HepG2 (cell line): ENCODE data around the gene ADAM8. TPM values are rescaled to one million over a fixed set of nuclear protein-coding genes. Genes with fewer than 3 reads are reported as not detected.

Experiments used
- ATAC-seq: fragments of 200-7000 bp; cut with Tn5 transposase; 3 replicates; pipeline ENCODE4 v1.9.1; 2020; ENCODE audit warnings: mild to moderate bottlenecking, moderate library complexity
- BruUV-seq: library from RNA; stranded (reverse); fragments of 400-500 nt; replicated peaks from 2 replicates; lab custom pipeline; 2021; lab: Mats Ljungman, UMichigan
- CTCF ChIA-PET: fragments of 300-600 bp; formaldehyde crosslinking; extraction: SDS; loops from one replicate; lab custom pipeline; 2021; ENCODE audit warnings: low total read pairs, inconsistent platforms, low intra/inter-chr PET ratio; lab: Yijun Ruan, JAX
- POLR2A ChIA-PET: fragments of 350-600 bp; sonication (Branson Sonifier 250); formaldehyde crosslinking; loops from one replicate; lab custom pipeline; 2020; ENCODE audit warnings: antibody characterized with exemption, inconsistent platforms; lab: Yijun Ruan, JAX
- DNase-seq: peaks from one replicate; pipeline ENCODE4 v3.0.0-alpha.2; 2015; ENCODE audit warnings: low spot score
- FAIRE-seq: peaks from 3 replicates; lab custom pipeline; 2011; peaks lifted over from hg19 to GRCh38; lab: Jason Lieb, UNC
- H2AFZ ChIP-seq: one replicate; pipeline ENCODE4 v1.6.1; 2011; ENCODE audit warnings: low read length, inconsistent platforms
- H3K27ac ChIP-seq: fragments of 300-600 bp; 3 replicates; pipeline ENCODE4 v1.8.0; 2011; ENCODE audit warnings: mixed run types, mild to moderate bottlenecking, mixed read lengths, low read length, inconsistent platforms; ENCODE audit not compliant: insufficient read depth; ENCODE audit errors: extremely low read length
- H3K27me3 ChIP-seq, 2 experiments: fragments of 200-600 bp in 1 of 2; 2 replicates in 1 of 2; 3 replicates in 1 of 2; pipeline versions ENCODE4 v1.6.0 to v1.8.0; 2011; ENCODE audit warnings: low read length in 2 of 2, mild to moderate bottlenecking in 2 of 2, moderate library complexity in 2 of 2, inconsistent platforms in 1 of 2; ENCODE audit not compliant: insufficient read depth in 2 of 2, control insufficient read depth in 1 of 2
- H3K36me3 ChIP-seq, 2 experiments: fragments of 200-600 bp in 1 of 2; replicated peaks in 1 of 2; 2 replicates in 1 of 2; 3 replicates in 1 of 2; pipeline versions ENCODE4 v1.5.1 to v1.8.0; 2011; ENCODE audit warnings: low read length in 2 of 2, inconsistent platforms in 1 of 2; ENCODE audit not compliant: insufficient read depth in 2 of 2, control insufficient read depth in 1 of 2
- H3K4me1 ChIP-seq: 2 replicates; pipeline ENCODE4 v1.5.1; 2012; ENCODE audit warnings: low read length, inconsistent platforms; ENCODE audit not compliant: insufficient read depth
- H3K4me2 ChIP-seq: 2 replicates; pipeline ENCODE4 v1.6.0; 2011; ENCODE audit warnings: low read depth, low read length, inconsistent platforms
- H3K4me3 ChIP-seq, 3 experiments: fragments of 200-600 bp in 1 of 3; sonication (generic), shearing (Covaris generic) in 1 of 3; replicated peaks in 1 of 3; 2 replicates each; pipeline ENCODE4 v1.5.1; 2011 to 2016; ENCODE audit warnings: low read length in 3 of 3, inconsistent platforms in 2 of 3, low read depth in 2 of 3, mild to moderate bottlenecking in 2 of 3, control low read depth in 1 of 3, mixed read lengths in 1 of 3; ENCODE audit not compliant: insufficient read depth in 1 of 3
- H3K79me2 ChIP-seq: one replicate; pipeline ENCODE4 v1.6.1; 2011; ENCODE audit warnings: low read length, inconsistent platforms; ENCODE audit not compliant: insufficient read depth
- H3K9ac ChIP-seq: 2 replicates; pipeline ENCODE4 v1.6.0; 2011; ENCODE audit warnings: mild to moderate bottlenecking, low read depth, low read length, inconsistent platforms; ENCODE audit not compliant: insufficient read depth
- H3K9me3 ChIP-seq: 2 replicates; pipeline ENCODE4 v1.5.1; 2012; ENCODE audit warnings: mild to moderate bottlenecking, low read length
- H4K20me1 ChIP-seq: 2 replicates; pipeline ENCODE4 v1.6.0; 2011; ENCODE audit warnings: inconsistent platforms, mild to moderate bottlenecking, low read length, moderate library complexity; ENCODE audit not compliant: insufficient read depth
- HNF4G ChIP-seq, 2 experiments: sonication (generic) in 1 of 2; formaldehyde crosslinking in 1 of 2; IDR thresholded peaks; 2 replicates each; pipeline versions ENCODE4 v1.4.0 to v1.6.1; 2011 to 2020; ENCODE audit warnings: borderline replicate concordance in 2 of 2, low read depth in 2 of 2, mild to moderate bottlenecking in 2 of 2, low read length in 1 of 2, missing genetic modification reagents in 1 of 2, moderate library complexity in 1 of 2
- KLF15 ChIP-seq: sonication (generic); formaldehyde crosslinking; IDR thresholded peaks from 2 replicates; pipeline ENCODE4 v1.8.1; 2023; ENCODE audit warnings: borderline replicate concordance, mild to moderate bottlenecking, inconsistent platforms, missing genetic modification reagents, mixed read lengths
- MED1 ChIP-seq: sonication (generic); formaldehyde crosslinking; IDR thresholded peaks from 2 replicates; pipeline ENCODE4 v1.4.0; 2020; ENCODE audit warnings: missing genetic modification reagents
- NCOA5 ChIP-seq: sonication (generic); formaldehyde crosslinking; IDR thresholded peaks from 2 replicates; pipeline ENCODE4 v1.4.0; 2020; ENCODE audit warnings: missing genetic modification reagents
- RCOR2 ChIP-seq: IDR thresholded peaks from 2 replicates; pipeline ENCODE4 v1.6.1; 2016; ENCODE audit warnings: missing biosample characterization, missing genetic modification reagents
- RFX1 ChIP-seq: fragments of 450-650 bp; IDR thresholded peaks from 2 replicates; pipeline ENCODE4 v1.6.1; 2017
- SKI ChIP-seq: fragments of 450-650 bp; IDR thresholded peaks from one replicate; pipeline ENCODE4 v1.6.1; 2018; ENCODE audit warnings: mild to moderate bottlenecking; ENCODE audit not compliant: partially characterized antibody
- TRIM24 ChIP-seq: sonication (generic); formaldehyde crosslinking; IDR thresholded peaks from 2 replicates; pipeline ENCODE4 v1.8.0; 2022; ENCODE audit warnings: mild to moderate bottlenecking, missing genetic modification reagents
- ZBTB42 ChIP-seq: sonication (generic); formaldehyde crosslinking; IDR thresholded peaks from 2 replicates; pipeline ENCODE4 v1.5.0; 2020; ENCODE audit warnings: mild to moderate bottlenecking, missing genetic modification reagents
- ZFP90 ChIP-seq: sonication (generic); formaldehyde crosslinking; IDR thresholded peaks from 2 replicates; pipeline ENCODE4 v1.8.0; 2022; ENCODE audit warnings: missing genetic modification reagents, mild to moderate bottlenecking, inconsistent platforms, borderline replicate concordance
- ZNF10 ChIP-seq: sonication (generic); formaldehyde crosslinking; IDR thresholded peaks from 2 replicates; pipeline ENCODE4 v1.4.0; 2020; ENCODE audit warnings: mild to moderate bottlenecking, low read depth, missing genetic modification reagents, borderline replicate concordance
- ZNF329 ChIP-seq: sonication (generic); formaldehyde crosslinking; IDR thresholded peaks from 2 replicates; pipeline ENCODE4 v1.9.0; 2021; ENCODE audit warnings: low read depth, mild to moderate bottlenecking, missing genetic modification reagents
- WGBS: methylation state at CpG from one replicate; pipeline ENCODE4 v1.1.6; 2017; ENCODE audit warnings: low lambda C conversion rate; 5-methylcytosine and 5-hydroxymethylcytosine counted together
- in situ Hi-C: cut with HindIII; loops from 2 replicates; pipeline ENCODE4 v1.10.0; 2017; ENCODE audit warnings: low pct_unique_long_range_greater_than_20kb; ENCODE audit not compliant: extremely low pct_ligation_motif_present
- intact Hi-C: fragments of 100-400 bp; cut with micrococcal nuclease; formaldehyde crosslinking; loops from one replicate; pipeline ENCODE4 v1.10.0; 2022; ENCODE audit not compliant: unreplicated experiment
- polyA plus RNA-seq, 8 experiments: library from polyadenylated mRNA; depleted of rRNA in 3 of 8; stranded (reverse) in 7 of 8; unstranded in 1 of 8; fragments of >200 nt; fragmentation: Illumina TruSeq in 4 of 8; extraction: Trizol in 4 of 8; gene quantifications; 2 replicates each; pipeline versions ENCODE4 v1.2.1 to v1.2.3, GENCODE V29; 2011 to 2016; ENCODE audit warnings: low read depth in 4 of 8, missing spikeins in 1 of 8, mixed read lengths in 1 of 8; ENCODE audit not compliant: insufficient read depth in 1 of 8
- total RNA-seq, 5 experiments: library from RNA; depleted of rRNA; stranded (reverse); fragments of >200 nt; fragmentation: Illumina TruSeq; extraction: Trizol; gene quantifications; 2 replicates each; pipeline ENCODE4 v1.2.3, GENCODE V29; 2016; ENCODE audit warnings: low read depth in 1 of 5
- TF ChIP-seq, protein P1 (sequence below): sonication (generic); formaldehyde crosslinking; IDR thresholded peaks from 2 replicates; pipeline ENCODE4 v1.8.0; 2022; ENCODE audit warnings: missing genetic modification reagents, mild to moderate bottlenecking, moderate library complexity, borderline replicate concordance
- TF ChIP-seq, protein P2 (sequence below), 2 experiments: sonication (generic) in 1 of 2; formaldehyde crosslinking in 1 of 2; IDR thresholded peaks; 2 replicates each; pipeline versions ENCODE4 v1.5.1 to v1.6.1; 2011 to 2020; ENCODE audit warnings: borderline replicate concordance in 1 of 2, low read depth in 1 of 2, low read length in 1 of 2, mild to moderate bottlenecking in 1 of 2, missing genetic modification reagents in 1 of 2, moderate library complexity in 1 of 2
- TF ChIP-seq, protein P3 (sequence below): sonication (generic); formaldehyde crosslinking; IDR thresholded peaks from 2 replicates; pipeline ENCODE4 v1.9.0; 2022; ENCODE audit warnings: low read depth, missing genetic modification reagents

ADAM8 gene
- total and polyA plus RNA-seq, 2 of the 13 experiments (the other 11 are each of a cell fraction or from before 2014, with no cell fraction given): 0.24 to 0.93 TPM

DNA sequence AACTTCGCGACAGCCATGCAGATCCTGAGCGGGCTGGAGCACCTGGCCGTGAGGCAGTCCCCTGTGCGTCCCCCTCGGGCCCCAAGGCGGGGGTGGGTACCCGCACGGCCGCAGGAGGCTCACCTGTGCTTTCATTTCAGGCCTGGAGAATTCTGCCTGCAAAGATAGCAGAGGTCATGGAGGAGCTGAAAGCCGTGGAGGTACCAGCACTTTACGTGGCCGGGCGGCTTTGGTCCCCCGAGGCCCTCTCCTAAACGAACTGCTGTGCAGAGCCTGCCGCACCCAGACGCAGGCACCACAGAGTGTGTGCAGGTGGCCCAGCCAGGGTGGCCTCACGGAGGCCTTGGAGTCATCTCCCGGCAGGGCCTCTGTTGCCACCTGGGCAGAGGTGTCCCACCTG lies 57.8 kb downstream of the ADAM8 start (continued):
- TF ChIP-seq MED1 (CRISPR knock-in tag) (no peak), RCOR2 (CRISPR knock-in tag) (no peak), HNF4G (IDR thresholded peaks at IDR 0.05; ENCODE audit: borderline replicate concordance, low read depth, low read length) (no peak), HNF4G (CRISPR knock-in tag; IDR thresholded peaks at IDR 0.05; ENCODE audit: borderline replicate concordance, low read depth) (no peak), RFX1 (no peak), SKI (no peak), NCOA5 (CRISPR knock-in tag) (no peak)
- TF ChIP-seq, protein P1, sequence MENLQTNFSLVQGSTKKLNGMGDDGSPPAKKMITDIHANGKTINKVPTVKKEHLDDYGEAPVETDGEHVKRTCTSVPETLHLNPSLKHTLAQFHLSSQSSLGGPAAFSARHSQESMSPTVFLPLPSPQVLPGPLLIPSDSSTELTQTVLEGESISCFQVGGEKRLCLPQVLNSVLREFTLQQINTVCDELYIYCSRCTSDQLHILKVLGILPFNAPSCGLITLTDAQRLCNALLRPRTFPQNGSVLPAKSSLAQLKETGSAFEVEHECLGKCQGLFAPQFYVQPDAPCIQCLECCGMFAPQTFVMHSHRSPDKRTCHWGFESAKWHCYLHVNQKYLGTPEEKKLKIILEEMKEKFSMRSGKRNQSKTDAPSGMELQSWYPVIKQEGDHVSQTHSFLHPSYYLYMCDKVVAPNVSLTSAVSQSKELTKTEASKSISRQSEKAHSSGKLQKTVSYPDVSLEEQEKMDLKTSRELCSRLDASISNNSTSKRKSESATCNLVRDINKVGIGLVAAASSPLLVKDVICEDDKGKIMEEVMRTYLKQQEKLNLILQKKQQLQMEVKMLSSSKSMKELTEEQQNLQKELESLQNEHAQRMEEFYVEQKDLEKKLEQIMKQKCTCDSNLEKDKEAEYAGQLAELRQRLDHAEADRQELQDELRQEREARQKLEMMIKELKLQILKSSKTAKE: no peak

DNA sequence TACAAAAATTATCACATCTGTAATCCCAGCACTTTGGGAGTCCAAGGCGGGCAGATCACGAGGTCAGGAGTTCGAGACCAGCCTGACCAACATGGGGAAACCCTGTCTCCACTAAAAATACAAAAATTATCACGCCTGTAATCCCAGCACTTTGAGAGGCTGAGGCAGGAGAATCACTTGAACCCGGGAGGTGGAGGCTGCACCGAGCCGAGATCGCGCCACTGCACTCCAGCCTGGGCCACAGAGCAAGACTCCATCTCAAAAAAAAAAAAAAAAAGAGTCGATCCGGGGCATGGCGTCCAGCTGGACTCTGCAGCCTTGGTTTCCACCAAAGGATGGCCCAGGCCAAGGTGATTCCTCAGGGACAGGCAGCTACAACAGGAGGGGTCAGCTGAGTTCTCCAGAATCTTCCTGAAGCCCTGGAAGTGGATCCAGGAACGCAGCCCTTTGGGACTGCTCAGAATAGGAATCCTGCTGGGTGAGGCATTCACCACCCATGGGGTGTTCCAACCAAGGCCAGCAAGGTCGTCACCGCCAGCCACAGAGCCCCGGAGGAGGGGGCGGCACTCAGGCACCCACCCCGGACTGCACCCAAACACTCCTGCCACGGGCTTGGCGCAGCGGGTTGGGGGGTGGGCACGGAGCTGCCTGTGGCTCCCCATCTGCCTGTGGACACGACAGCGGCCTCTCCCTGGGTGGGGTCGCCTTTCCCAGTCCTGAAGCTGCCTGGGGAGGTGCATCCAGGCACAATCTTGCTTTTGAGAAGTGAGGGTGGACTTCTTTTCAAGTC lies 58.7 kb downstream of the ADAM8 start:
- Histone ChIP-seq H3K27me3 (peaks cover 11 to 62% of the 10 kb centered on the region in 2 experiments; a peak in 4 of 5 replicates), H3K79me2 (no peaks in the 10 kb centered on the region), H3K9ac (no peak overlapping the region), H3K36me3 (no peaks in the 10 kb centered on the region), H3K9me3 (no peaks in the 10 kb centered on the region), H3K27ac (no peak overlapping the region), H3K4me1 (no peaks in the 10 kb centered on the region), H4K20me1 (peaks cover 5% of the 10 kb centered on the region; the same call in 1 of the 2 replicates), H3K4me2 (no peak overlapping the region), H2AFZ (no peak overlapping the region), H3K4me3 (no peak overlapping the region)
- no peak for FAIRE-seq
- TF ChIP-seq KLF15 (no peak), TRIM24 (no peak), ZNF329 (no peak), ZFP90 (CRISPR knock-in tag) (no peak), ZBTB42 (CRISPR knock-in tag) (no peak), ZNF10 (CRISPR knock-in tag) (no peak)
- TF ChIP-seq, protein P2, sequence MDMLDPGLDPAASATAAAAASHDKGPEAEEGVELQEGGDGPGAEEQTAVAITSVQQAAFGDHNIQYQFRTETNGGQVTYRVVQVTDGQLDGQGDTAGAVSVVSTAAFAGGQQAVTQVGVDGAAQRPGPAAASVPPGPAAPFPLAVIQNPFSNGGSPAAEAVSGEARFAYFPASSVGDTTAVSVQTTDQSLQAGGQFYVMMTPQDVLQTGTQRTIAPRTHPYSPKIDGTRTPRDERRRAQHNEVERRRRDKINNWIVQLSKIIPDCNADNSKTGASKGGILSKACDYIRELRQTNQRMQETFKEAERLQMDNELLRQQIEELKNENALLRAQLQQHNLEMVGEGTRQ (IDR thresholded peaks at IDR 0.05; ENCODE audit: low read depth, low read length): no peak
- TF ChIP-seq, protein P2 (CRISPR knock-in tag; IDR thresholded peaks at IDR 0.05; ENCODE audit: borderline replicate concordance): no peak
- TF ChIP-seq, protein P3, sequence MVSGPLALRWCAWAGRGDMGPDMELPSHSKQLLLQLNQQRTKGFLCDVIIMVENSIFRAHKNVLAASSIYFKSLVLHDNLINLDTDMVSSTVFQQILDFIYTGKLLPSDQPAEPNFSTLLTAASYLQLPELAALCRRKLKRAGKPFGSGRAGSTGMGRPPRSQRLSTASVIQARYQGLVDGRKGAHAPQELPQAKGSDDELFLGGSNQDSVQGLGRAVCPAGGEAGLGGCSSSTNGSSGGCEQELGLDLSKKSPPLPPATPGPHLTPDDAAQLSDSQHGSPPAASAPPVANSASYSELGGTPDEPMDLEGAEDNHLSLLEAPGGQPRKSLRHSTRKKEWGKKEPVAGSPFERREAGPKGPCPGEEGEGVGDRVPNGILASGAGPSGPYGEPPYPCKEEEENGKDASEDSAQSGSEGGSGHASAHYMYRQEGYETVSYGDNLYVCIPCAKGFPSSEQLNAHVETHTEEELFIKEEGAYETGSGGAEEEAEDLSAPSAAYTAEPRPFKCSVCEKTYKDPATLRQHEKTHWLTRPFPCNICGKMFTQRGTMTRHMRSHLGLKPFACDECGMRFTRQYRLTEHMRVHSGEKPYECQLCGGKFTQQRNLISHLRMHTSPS: no peak
- no peak for ATAC-seq
- intact Hi-C loops: no loop called here
- POLR2A ChIA-PET: no interaction called here
- no peak for DNase-seq
- BruUV-seq: no TSS peak
- 37% methylated on average over 12 of the region's 25 CpGs for WGBS
- CTCF ChIA-PET: no interaction called here
- in situ Hi-C loops: no loop called here
